ENCODE results near the gene DIS3. TPM values are rescaled to one million over a fixed set of nuclear protein-coding genes. Genes with fewer than 3 reads are reported as not detected.
"Not testable (repeated sequence)": the region's sequence is repeated elsewhere in the genome, so short reads cannot be mapped to it uniquely, and the experiment has no call there.

The DIS3 gene, protein sequence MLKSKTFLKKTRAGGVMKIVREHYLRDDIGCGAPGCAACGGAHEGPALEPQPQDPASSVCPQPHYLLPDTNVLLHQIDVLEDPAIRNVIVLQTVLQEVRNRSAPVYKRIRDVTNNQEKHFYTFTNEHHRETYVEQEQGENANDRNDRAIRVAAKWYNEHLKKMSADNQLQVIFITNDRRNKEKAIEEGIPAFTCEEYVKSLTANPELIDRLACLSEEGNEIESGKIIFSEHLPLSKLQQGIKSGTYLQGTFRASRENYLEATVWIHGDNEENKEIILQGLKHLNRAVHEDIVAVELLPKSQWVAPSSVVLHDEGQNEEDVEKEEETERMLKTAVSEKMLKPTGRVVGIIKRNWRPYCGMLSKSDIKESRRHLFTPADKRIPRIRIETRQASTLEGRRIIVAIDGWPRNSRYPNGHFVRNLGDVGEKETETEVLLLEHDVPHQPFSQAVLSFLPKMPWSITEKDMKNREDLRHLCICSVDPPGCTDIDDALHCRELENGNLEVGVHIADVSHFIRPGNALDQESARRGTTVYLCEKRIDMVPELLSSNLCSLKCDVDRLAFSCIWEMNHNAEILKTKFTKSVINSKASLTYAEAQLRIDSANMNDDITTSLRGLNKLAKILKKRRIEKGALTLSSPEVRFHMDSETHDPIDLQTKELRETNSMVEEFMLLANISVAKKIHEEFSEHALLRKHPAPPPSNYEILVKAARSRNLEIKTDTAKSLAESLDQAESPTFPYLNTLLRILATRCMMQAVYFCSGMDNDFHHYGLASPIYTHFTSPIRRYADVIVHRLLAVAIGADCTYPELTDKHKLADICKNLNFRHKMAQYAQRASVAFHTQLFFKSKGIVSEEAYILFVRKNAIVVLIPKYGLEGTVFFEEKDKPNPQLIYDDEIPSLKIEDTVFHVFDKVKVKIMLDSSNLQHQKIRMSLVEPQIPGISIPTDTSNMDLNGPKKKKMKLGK
- 26.1 TPM for polyA plus RNA-seq (2013, experiment 1 of 2; ENCODE audit: insufficient read length)
- polyA plus RNA-seq (2013, experiment 2 of 2; ENCODE audit: insufficient read length): 23.4 TPM

DNA sequence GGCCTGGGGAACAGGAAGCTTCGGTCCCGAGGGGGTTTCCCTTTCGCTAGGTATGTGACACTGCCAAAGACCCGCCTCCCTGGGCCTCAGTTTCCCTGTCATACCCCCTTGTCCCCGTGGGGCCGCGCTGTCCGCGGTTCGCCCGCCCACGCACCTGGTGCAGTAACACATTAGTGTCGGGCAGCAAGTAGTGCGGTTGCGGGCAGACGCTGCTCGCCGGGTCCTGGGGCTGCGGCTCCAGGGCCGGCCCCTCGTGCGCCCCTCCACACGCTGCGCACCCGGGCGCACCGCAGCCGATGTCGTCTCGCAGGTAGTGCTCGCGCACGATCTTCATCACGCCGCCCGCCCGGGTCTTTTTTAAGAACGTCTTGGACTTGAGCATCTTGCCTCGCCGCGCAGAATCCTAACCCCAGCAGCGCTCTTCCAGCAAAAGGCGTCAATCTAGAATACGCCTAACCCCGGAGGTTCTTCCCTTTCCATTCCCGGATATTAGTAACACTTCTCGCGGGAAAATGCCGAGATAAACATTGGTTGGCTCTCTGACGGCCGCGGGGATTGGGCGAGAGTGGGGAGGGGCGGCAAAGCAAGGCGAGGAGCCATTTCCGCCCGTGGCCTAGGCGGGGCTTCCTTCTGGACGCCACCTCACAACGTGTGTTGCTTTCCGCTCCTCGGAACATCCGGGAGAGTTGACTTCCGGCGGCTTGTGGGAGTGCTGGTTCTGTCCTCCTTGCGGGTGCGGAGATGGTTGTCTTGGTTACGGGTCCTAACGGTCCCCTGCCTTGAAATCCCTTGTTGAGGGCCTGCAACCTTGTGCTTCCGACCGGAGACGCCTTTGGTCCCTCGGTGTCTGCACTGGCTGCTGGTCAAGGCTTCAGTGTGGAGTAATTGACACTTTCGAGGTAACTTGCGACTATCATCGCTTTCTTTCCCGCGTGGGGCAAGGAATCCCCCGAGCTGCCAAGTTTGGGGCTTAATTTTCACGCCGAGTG, at the start of gene DIS3, which contains the start of gene PIBF1:
Gene DIS3, minus strand, starts transcription at position 450 of the 989 bp plus-strand sequence. Its CDS starts 68 bp downstream, at position 382.
Gene PIBF1, plus strand, starts transcription at position 683 of the 989 bp plus-strand sequence. CDS start 1,337 bp downstream, outside the sequence.
- DNase-seq: peak; percentile 99

DNA sequence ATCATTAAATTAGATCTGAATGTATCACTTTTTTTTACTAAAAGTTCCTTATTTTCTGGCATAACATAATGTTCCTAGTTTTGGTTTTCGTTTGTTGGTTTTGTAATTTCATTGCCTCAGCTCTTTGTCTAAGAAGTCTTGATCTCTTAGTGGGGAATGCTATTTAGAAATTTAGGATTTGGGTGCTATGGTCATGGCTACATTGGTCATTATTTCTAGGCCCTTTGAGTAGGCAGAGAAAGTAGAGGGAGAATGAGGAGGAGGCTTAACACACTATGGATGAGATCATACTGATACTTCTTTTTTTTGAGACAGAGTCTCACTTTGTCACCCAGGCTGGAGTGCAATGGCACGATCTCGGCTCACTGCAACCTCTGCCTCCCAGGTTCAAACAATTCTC, 42.0 kb upstream of the DIS3 start:
- DNase-seq: no peak

- no peak for DNase-seq
Measured at GRCh38 chr13:72823081-72823480, 41.4 kb upstream of the DIS3 start.

DNA sequence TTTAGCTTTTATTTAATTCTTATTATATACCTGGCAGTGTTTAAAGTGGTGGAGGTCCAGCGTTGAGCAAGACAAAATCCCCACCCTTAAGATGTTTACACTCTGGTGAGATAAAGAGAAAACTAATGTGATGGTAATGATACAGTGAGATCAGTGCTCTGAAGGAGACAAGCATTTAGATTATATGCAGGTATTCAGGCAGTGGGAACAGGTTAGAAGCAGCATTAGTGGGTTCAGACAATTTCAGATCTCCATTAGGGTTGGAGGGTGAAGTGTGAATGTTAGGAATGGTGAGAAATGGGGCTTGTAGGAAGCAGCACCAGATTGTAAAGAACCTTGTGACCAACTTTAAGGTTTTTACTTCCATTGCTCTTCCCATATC, 39.2 kb upstream of the DIS3 start:
- DNase-seq: no peak

DNA sequence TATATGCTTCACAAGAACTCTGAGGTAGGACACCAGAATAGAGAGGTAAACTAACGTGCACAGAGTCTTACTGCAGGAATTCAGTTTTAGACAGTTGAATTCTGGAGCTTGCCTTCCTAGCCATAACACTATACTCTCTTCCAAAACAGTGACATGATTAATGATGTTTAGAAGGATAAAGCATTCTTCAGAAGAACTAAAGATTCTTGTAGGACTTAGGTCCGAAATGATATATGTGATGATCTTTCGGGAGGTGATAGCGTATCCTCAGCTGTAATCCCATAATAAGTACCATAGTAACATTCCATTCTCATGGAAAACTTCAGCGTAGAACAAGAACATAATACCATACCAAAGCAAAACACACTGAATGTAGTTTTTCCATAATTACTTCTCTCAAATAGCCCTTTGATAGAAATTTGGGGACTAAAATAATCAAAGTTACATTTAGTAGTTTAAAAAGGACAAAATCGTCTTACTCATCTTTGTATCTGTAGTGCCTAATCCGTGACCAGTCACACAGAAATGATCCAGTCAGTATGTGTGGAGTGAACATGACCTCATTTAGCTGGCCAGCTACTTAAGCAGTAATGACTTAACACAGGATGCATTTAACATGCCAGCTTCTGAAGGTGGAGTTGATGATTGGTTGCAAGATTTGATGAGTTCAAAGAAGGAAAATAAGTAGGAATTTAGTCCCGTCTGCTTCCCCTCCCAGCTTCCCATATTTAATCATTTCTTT, 38.6 kb upstream of the DIS3 start:
- peak; percentile 65 for DNase-seq

DNA sequence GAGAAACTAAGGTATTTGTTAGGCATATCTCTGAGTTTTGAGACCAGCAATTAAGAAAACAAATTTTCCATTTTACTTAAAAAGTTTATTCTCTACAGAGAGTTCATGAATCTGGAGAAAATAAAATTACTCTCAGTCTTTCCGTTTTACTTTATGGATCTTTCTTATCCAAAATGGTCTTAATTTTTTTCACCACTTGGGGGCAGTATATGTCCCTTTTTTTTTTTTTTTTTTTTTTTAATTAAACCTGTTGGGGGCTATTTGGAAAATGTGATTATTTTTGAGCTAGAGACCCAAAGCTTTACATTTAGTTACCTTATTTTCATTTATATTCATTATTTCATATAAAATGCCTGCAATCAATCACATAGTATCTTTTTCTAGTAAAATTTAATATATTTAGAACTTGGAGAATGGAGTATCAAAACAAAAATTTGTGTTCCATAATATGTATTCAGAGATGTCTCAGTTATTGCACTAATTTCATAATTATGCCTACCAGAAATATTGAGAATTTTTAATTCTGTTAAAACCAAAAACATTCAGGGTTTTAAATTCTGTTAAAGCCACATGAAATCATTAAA, 27.3 kb upstream of the DIS3 start:
- peak; percentile 3 for DNase-seq

GRCh38 chr13:72806514-72806913, 24.8 kb upstream of the DIS3 start:
- DNase-seq: not testable (repeated sequence)

GRCh38 chr13:72805676-72806346, 24.1 kb upstream of the DIS3 start:
- DNase-seq: no peak

DNA sequence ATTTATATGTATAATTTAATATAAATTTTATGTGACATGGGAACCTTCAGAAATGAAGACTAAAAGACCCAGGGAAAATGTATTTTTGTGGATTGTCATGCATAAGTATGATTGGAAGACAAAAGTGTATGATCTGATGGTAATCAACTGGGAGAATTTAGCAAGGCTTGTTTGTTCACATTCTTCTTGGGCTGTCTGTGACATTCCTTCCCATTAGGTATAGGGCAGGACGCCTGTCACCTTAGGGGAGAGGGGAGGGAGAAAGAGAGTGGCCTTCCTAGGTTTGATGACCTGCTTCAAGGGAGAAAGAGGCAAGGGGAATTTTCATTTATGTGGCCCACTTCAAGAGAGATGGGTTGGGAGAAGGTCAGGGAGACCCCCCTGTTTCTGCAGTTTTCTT, 22.6 kb upstream of the DIS3 start:
- no peak for DNase-seq

DNA sequence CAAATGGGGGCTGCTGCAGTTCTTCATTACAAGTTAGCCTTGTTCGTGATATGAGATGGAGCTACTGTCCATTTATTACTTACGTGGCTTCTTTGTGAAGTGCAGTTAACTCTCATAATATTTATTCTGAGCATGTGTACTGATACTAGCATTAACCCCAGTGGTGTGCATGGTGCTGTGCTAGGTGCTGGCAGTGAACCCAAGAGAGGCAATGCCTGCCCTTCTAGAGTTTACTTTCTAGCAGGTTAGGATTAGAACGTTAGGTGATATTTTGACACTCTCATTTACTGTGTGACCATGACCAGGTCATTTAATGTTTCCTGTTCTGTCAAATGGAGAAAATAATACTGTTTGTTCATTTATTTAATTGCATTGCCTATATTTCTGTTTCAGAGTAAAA, 17.1 kb upstream of the DIS3 start:
- DNase-seq: no peak

DNA sequence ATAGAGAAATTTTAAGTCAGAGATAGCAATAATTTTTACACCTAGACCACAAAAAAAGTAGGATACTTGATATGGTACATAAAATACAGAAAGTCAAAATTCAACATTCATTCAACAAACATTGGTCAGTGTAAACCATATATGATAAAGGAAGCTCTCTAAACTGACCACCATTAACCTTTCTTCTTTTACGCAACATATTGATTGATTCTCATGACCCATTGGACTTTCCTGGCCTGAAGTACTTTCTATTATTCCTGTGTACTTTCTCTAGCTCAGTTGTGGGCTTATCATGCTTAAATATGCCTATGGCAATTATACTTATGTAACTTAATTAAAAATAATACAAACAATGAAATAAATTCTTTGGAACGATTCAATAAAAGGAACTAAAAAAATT, 10.9 kb upstream of the DIS3 start:
- no peak for DNase-seq

DNA sequence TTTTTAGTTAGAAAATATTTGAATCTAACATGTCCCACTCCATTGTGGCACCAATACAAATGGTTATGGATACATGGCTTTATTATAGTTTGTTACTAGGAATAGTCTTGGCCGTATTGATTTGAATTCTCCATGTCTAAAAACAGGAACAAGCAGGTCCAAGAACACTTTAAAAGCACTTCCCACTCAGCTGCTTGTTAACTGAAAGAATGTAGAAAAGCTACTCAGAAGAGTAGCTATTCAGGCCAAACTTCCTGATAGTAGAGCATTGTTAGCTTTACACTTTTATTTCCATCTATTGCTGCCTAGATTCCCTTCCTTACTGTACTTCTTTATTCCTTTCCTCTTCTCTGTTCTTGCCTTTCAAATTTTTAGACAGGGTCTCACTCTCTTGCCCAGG, 7.1 kb upstream of the DIS3 start:
- DNase-seq: no peak

DNA sequence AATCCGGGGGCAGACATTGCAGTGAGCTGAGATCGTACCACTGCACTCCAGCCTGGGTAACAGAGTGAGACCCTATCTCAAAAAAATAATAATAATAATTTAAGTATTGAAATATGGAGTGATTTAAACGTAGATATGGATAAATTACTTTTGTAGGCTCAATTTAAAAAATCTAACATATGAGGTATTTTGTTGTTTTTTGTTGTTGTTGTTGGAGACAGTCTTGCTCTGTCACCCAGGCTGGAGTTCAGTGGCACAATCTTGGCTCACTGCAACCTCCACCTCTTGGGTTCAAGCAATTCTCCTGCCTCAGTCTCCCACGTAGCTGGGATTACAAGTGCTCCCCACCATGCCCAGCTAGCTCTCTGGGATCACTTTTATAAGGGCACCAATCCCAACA, 3.0 kb upstream of the DIS3 start:
- not testable (repeated sequence) for DNase-seq

GRCh38 chr13:72782717-72783116, 1.0 kb upstream of the DIS3 start:
- DNase-seq: peak; percentile 4

- no peak for DNase-seq
Measured at GRCh38 chr13:72774019-72774418, 7.7 kb downstream of the DIS3 start.

DNA sequence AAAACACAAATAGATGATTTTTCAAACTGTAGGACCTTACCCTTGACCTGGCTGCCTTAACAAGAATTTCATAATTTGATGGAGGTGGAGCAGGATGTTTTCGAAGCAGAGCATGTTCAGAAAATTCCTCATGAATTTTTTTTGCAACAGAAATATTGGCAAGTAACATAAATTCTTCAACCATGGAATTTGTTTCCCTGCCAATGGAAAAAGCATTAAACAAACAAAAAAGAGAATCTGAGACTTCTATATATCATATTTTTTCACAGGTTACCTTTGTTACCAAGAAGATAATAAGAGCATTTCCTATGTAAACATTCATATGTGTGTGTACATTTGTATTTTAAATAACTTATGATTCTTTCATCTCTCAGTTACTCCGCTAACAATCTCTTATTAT, 18.3 kb downstream of the DIS3 start:
- DNase-seq: no peak

DNA sequence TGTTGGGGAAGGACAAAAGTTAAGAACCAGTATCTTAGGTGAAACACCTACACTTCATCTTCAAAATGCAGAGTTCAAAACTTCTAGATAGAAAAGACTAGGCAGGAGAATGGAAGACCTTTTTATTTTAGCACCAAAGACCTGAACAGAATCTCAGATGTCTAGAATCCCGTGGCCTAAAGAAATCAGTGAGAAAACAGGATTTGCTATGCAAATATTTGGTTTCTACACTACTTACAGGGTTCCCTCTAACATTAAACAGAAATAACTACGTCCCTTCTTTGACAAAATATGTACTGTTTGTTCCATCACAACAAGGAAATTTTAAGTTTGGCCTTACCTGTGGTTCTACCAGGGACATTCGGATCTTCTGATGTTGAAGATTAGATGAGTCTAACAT, 21.5 kb downstream of the DIS3 start:
- DNase-seq: no peak

DNA sequence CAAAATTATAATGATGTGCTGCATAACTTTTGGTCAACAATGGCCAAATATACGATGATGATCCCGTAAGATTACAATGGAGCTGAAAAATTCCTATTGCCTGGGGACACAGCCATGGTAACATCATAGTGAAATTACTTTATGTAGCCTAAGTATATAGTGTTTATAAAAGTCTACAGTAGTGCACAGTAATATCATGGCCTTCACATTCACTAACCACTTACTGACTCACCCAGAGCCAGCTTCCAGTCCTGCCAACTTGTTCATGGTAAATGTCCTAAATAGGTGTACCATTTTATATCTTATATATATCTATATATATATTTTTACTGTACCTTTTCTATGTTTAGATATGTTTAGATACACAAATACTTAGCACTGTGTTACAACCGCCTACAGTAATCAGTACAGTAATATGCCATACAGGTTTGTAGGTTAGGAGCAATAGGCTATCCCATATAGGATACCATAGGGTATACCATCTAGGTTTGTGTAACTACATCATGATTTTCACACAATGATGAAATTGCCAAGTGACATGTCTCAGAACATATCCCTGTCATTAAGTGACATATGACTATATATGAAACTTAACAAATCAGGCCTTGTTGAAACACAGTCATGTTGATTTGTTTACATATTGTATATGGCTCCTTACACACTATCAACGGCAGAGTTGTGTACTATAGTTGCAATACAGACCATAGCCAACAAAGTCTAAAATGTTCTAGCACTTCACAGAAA, 23.7 kb downstream of the DIS3 start:
- no peak for DNase-seq

GRCh38 chr13:72754111-72754510, 27.6 kb downstream of the DIS3 start:
- DNase-seq: no peak
